Endothelial cell (in vitro differentiated cells): ENCODE measurements around the gene IRS2. TPM values are rescaled to one million over a fixed set of nuclear protein-coding genes. Genes with fewer than 3 reads are reported as not detected.

ENCODE experiments used
- DNase-seq: peaks from one replicate; pipeline ENCODE4 v3.0.0; 2021; ENCODE audit warnings: low spot score
- H3K27ac Mint-ChIP-seq: one replicate; pipeline ENCODE4 v1.8.0; 2021; ENCODE audit warnings: mixed read lengths, inconsistent platforms; ENCODE audit not compliant: unreplicated experiment
- H3K27me3 Mint-ChIP-seq: one replicate; pipeline ENCODE4 v1.8.0; 2021; ENCODE audit warnings: mild to moderate bottlenecking, moderate library complexity, mixed read lengths, inconsistent platforms; ENCODE audit not compliant: unreplicated experiment
- H3K36me3 Mint-ChIP-seq: one replicate; pipeline ENCODE4 v1.8.0; 2021; ENCODE audit warnings: mild to moderate bottlenecking, low read depth, mixed read lengths, inconsistent platforms; ENCODE audit not compliant: unreplicated experiment
- H3K4me1 Mint-ChIP-seq: one replicate; pipeline ENCODE4 v1.8.0; 2021; ENCODE audit warnings: mild to moderate bottlenecking, mixed read lengths, inconsistent platforms; ENCODE audit not compliant: unreplicated experiment
- H3K4me3 Mint-ChIP-seq: one replicate; pipeline ENCODE4 v1.8.0; 2021; ENCODE audit warnings: mild to moderate bottlenecking, mixed read lengths, inconsistent platforms; ENCODE audit not compliant: unreplicated experiment
- H3K9me3 Mint-ChIP-seq: one replicate; pipeline ENCODE4 v1.8.0; 2021; ENCODE audit warnings: mixed read lengths, inconsistent platforms; ENCODE audit not compliant: unreplicated experiment
- total RNA-seq: library from RNA; stranded (reverse); fragmentation: NEBNext Ultra II Directional; extraction: Animal tissue kit (Norgen Biotek cat#: 25700); gene quantifications from one replicate; pipeline ENCODE4 v1.2.1, GENCODE V29; 2021; ENCODE audit not compliant: unreplicated experiment
- TF ChIP-seq, protein P1 (sequence below): fragments of 200-600 bp; sonication (generic); IDR thresholded peaks from one replicate; pipeline ENCODE4 v1.5.0; 2021; ENCODE audit warnings: antibody characterized with exemption; ENCODE audit not compliant: unreplicated experiment

The IRS2 gene
- total RNA-seq, 1 donor from 2014 or later = 16.4 TPM

DNA sequence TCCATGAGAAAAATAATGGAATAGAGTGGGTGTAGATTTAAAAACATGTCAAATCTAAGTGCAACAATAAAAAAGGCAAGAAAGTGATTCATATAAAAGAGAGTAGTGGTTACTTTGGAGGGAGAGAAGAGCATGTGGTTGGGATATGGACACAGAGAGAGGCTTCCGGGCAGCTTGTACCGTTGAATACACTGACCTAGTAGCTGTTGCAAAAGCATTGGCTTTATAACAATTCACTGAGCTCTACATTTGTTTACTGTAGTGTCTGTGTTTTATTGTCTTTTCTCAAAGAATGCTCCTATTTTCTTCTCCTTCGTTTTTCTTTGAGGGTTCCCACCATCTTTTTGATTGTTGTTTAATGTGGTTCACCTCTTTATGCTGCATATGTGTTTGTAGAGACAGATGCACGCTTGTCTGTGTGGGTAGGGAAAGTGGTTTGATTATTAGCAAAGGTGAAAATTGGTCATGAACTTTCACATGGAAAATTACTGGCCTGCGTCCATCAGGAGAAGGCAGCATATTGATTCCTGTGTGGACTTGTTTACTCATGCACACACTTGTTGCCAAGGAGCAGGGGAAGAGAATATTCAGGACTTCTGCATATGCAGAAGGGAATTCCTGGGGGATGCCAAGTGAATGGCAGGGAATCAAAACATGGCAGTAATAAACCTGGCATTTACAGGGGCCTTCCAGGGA is 29.9 kb upstream of the IRS2 start:
- peaks cover 7% of the 10 kb centered on the region for H3K27me3 Mint-ChIP-seq
- H3K36me3 Mint-ChIP-seq = no peaks in the 10 kb centered on the region
- no peak for DNase-seq
- peaks cover 7% of the 10 kb centered on the region for H3K4me1 Mint-ChIP-seq
- no peaks in the 10 kb centered on the region for H3K9me3 Mint-ChIP-seq
- TF ChIP-seq, protein P1, sequence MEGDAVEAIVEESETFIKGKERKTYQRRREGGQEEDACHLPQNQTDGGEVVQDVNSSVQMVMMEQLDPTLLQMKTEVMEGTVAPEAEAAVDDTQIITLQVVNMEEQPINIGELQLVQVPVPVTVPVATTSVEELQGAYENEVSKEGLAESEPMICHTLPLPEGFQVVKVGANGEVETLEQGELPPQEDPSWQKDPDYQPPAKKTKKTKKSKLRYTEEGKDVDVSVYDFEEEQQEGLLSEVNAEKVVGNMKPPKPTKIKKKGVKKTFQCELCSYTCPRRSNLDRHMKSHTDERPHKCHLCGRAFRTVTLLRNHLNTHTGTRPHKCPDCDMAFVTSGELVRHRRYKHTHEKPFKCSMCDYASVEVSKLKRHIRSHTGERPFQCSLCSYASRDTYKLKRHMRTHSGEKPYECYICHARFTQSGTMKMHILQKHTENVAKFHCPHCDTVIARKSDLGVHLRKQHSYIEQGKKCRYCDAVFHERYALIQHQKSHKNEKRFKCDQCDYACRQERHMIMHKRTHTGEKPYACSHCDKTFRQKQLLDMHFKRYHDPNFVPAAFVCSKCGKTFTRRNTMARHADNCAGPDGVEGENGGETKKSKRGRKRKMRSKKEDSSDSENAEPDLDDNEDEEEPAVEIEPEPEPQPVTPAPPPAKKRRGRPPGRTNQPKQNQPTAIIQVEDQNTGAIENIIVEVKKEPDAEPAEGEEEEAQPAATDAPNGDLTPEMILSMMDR = no peak
- no peak overlapping the region for H3K4me3 Mint-ChIP-seq
- H3K27ac Mint-ChIP-seq = no peak overlapping the region

DNA sequence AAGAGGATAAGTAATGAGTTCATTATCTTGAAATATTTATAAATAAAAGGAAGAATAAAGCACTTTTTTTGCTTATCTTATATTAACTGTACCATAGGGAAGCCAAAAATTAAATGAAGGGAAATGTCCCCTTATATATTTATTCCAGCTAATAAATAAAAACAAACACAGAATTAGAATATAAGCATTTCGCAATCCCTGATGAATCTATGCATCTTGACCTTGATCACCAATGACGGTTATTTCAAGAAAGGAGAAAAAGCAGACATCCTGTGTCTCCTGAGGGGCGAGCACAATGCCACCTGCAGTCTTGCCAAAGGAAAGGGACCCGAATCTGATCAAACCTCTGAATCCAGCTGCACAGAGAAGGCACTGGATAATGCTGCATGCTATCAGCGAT is 29.3 kb upstream of the IRS2 start:
- H3K27me3 Mint-ChIP-seq = peaks cover 5% of the 10 kb centered on the region

DNA sequence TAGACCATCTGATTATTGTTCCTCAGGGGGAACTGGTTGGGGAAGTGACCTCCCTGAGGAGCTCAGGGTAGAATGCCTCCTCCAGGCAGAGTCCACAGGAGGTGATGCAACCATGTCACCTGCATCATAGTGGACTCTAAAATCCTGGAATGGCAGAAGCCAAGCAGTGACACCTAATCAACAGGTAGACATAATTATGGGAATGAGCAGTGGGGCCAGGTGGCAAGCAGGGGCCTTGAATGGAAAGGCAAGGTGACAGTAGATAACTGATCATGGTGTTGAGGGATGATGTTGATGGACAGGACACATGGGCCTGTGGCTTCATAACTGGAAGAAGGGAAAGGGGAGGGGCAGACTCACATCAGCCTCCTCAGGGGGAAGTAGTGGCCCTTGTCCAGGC is 27.3 kb upstream of the IRS2 start:
- no peaks in the 10 kb centered on the region for H3K9me3 Mint-ChIP-seq
- H3K27ac Mint-ChIP-seq = no peak overlapping the region
- H3K27me3 Mint-ChIP-seq = peaks cover 7% of the 10 kb centered on the region
- DNase-seq = no peak
- TF ChIP-seq, protein P1 = no peak
- H3K36me3 Mint-ChIP-seq = no peaks in the 10 kb centered on the region
- H3K4me1 Mint-ChIP-seq = peaks cover 8% of the 10 kb centered on the region
- H3K4me3 Mint-ChIP-seq = no peak overlapping the region

More for the DNA sequence above, 29.3 kb upstream of the IRS2 start:
- no peaks in the 10 kb centered on the region for H3K36me3 Mint-ChIP-seq
- no peak overlapping the region for H3K4me3 Mint-ChIP-seq
- H3K4me1 Mint-ChIP-seq = peaks cover 5% of the 10 kb centered on the region
- TF ChIP-seq, protein P1 = no peak
- H3K27ac Mint-ChIP-seq = no peak overlapping the region
- H3K9me3 Mint-ChIP-seq = no peaks in the 10 kb centered on the region
- DNase-seq = no peak

DNA sequence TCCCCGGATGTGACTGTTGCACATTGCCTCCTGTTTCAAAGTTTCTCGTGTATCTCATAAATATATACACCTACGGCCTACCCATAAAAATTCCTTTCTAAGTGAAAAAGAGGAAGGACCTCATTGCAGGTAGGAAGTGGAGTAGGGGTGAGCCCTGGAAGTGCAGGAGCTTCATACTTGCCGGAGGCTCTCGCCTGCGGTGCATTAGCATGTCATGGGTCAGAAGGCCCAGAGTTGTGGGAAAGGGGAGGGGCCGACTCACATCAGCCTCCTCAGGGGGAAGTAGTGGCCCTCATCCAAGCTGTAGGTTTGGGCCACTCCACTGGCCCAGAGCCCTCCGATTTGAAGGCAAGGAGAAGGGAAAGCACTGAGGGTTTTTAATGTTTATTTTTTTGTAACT is 26.0 kb upstream of the IRS2 start:
- no peak for DNase-seq
- TF ChIP-seq, protein P1 = no peak
- H3K27me3 Mint-ChIP-seq = peaks cover 5% of the 10 kb centered on the region
- H3K9me3 Mint-ChIP-seq = no peaks in the 10 kb centered on the region
- no peaks in the 10 kb centered on the region for H3K36me3 Mint-ChIP-seq
- H3K4me3 Mint-ChIP-seq = no peak overlapping the region
- H3K4me1 Mint-ChIP-seq = peaks cover 8% of the 10 kb centered on the region
- H3K27ac Mint-ChIP-seq = no peak overlapping the region

DNA sequence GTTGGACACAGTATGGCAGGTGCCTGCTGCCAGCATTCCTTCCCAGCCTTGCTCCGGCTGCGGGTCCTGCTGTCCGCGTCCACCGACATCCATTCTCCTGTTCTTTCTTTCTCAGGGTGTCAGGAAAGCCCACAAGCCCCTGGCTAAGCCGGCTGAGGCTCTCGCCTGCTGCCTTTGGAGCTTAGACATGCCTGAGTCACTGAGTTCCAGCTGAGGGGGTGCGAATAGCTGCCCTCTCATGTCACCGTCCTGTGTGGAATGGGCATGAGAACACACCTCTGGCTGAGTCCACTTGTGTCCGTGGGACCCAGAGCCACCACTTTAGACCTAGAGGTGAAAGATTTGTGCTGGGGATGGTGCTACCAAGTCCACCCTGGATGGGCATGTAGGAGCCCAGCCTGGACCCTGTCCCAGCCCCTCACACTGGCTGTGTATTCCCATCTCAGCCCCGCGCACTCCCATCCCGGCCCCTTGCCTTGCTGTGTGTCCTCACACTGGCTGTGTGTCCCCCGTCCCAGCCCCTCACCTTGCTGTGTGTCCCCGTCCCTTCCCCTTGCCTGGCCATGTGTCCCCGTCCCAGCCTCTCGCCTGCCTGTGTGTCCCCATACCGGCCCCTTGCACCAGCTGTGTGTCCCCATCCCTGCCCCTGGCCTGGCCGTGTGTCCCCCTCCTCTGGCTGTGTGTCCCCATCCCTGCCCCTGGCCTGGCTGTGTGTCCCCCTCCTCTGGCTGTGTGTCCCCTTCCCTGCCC is 24.6 kb upstream of the IRS2 start:
- peaks cover 5% of the 10 kb centered on the region for H3K27me3 Mint-ChIP-seq
- TF ChIP-seq, protein P1 = no peak
- H3K4me3 Mint-ChIP-seq = no peak overlapping the region
- H3K9me3 Mint-ChIP-seq = no peaks in the 10 kb centered on the region
- DNase-seq = no peak
- no peak overlapping the region for H3K27ac Mint-ChIP-seq
- H3K4me1 Mint-ChIP-seq = peaks cover 8% of the 10 kb centered on the region
- no peaks in the 10 kb centered on the region for H3K36me3 Mint-ChIP-seq
